Ectodermal cell (in vitro differentiated cells): Measurements from ENCODE around the gene SLC28A1.

ENCODE experiments used
- H3K27ac ChIP-seq: 2 replicates; pipeline ENCODE4 v1.7.0; 2013; ENCODE audit warnings: mild to moderate bottlenecking, low read depth, low read length; ENCODE audit not compliant: insufficient read depth, poor library complexity, severe bottlenecking
- H3K27me3 ChIP-seq: 2 replicates; pipeline ENCODE4 v1.7.0; 2013; ENCODE audit warnings: mild to moderate bottlenecking, low read length; ENCODE audit not compliant: insufficient read depth, control insufficient read depth, poor library complexity, severe bottlenecking
- H3K36me3 ChIP-seq: one replicate; pipeline ENCODE4 v1.7.0; 2013; ENCODE audit warnings: low read length; ENCODE audit not compliant: control insufficient read depth, insufficient read depth
- H3K4me1 ChIP-seq: one replicate; pipeline ENCODE4 v1.7.0; 2013; ENCODE audit warnings: low read length; ENCODE audit not compliant: control insufficient read depth, insufficient read depth
- H3K4me3 ChIP-seq: 2 replicates; pipeline ENCODE4 v1.7.0; 2013; ENCODE audit warnings: low read depth, low read length, control low read depth; ENCODE audit not compliant: insufficient read depth
- H3K9me3 ChIP-seq: 2 replicates; pipeline ENCODE4 v1.7.0; 2013; ENCODE audit warnings: mild to moderate bottlenecking, low read length, moderate library complexity; ENCODE audit not compliant: control insufficient read depth
- WGBS, 2 experiments: methylation state at CpG; one replicate each; pipeline ENCODE4 v1.1.7; 2013; ENCODE audit warnings: missing lambda C conversion rate in 2 of 2; 5-methylcytosine and 5-hydroxymethylcytosine counted together

SLC28A1 gene

DNA sequence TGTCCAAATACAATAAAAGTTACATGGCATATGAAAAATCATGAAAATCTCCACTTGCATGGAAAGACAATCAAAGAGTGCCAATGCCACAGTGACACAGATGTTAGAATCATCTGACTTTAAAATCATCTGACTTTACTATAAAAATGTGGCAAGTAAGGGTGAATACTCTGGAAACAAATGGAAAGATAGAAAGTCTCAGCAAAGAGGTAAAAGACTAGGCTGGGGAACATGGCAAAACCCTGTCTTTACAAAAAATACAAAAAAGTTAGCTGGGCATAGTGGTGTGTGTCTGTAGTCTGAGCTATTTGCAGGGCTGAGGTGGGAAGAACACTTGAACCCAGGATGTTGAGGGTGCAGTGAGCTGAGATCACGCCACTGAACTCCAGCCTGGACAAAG is 38.2 kb upstream of the SLC28A1 start:
- WGBS, 2 experiments, result 82% methylated on average over 1 of the region's 1 CpG; no CpG with 5 or more reads in 1 of the 2 experiments
- Histone ChIP-seq H3K4me3 (no peak overlapping the region), H3K9me3 (no peaks in the 10 kb centered on the region), H3K27ac (no peak overlapping the region), H3K4me1 (no peaks in the 10 kb centered on the region), H3K36me3 (no peaks in the 10 kb centered on the region), H3K27me3 (no peaks in the 10 kb centered on the region)

DNA sequence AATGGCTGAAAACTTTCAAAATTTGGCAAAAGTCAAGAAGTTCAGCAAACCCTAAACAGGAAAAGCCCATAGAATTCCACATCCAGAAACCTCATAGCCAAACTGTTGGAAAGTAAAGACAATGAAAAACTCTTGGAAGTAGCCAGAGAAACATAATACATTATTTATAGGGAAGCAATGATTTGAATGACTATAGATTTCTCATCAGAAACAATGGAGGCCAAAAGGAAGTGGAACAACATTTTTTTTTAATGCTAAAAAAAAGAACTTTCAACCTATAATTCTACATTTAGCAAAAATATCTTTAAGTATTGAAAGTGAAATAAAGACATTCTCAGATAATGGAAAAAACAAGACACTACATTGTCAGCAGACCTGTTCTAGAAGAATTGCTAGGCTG is 37.1 kb upstream of the SLC28A1 start:
- H3K27me3 ChIP-seq, result no peaks in the 10 kb centered on the region
- H3K27ac ChIP-seq, result no peak overlapping the region
- H3K4me1 ChIP-seq, result no peaks in the 10 kb centered on the region
- H3K9me3 ChIP-seq, result no peaks in the 10 kb centered on the region
- no peaks in the 10 kb centered on the region for H3K36me3 ChIP-seq
- no peak overlapping the region for H3K4me3 ChIP-seq

DNA sequence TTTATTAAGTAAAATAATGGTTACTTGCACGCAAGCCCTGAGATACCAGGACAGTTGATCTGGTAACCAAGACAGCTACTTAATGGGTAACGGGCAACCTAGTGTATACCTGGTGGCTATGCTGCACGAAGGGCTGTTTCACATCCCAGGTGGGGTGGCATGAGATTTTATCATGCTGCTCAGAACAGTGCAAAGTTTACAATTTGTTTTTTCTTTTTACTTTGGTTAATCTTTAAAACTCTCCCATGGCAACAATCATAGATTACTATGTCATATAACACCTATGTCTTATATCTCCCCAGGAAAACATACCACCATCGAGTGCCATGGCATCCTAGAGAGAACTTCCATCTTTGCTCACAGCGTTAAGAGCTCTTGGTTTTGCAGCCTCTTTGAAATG is 32.2 kb upstream of the SLC28A1 start:
- no peaks in the 10 kb centered on the region for H3K9me3 ChIP-seq
- WGBS, 2 experiments, result 94 to 97% methylated on average over 5 of the region's 5 CpGs
- no peak overlapping the region for H3K27ac ChIP-seq
- no peaks in the 10 kb centered on the region for H3K4me1 ChIP-seq
- H3K36me3 ChIP-seq, result no peaks in the 10 kb centered on the region
- no peak overlapping the region for H3K4me3 ChIP-seq
- H3K27me3 ChIP-seq, result no peaks in the 10 kb centered on the region

DNA sequence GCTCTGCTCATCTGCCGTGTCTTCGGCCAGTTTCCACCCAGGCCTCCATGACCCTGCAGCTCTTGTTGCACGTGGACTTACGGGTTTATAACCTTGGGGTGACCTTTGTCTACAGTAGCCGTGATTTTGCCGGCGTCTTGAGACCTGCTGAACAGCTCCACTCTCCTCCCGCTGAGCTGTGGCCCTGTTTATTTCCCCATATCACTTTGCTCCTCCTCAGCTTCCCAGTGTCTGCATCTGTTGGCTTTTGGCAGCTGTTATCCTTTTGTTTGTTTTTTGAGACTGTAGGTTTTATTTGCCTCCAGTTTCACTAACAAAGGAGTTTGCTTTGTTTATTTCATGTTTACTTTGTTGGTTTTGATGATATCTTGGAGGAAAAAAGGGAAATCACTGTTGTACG is 29.3 kb upstream of the SLC28A1 start:
- no peak overlapping the region for H3K27ac ChIP-seq
- no peaks in the 10 kb centered on the region for H3K27me3 ChIP-seq
- H3K4me1 ChIP-seq, result no peaks in the 10 kb centered on the region
- H3K9me3 ChIP-seq, result no peaks in the 10 kb centered on the region
- no peaks in the 10 kb centered on the region for H3K36me3 ChIP-seq
- 92 to 94% methylated on average over 9 of the region's 9 CpGs for WGBS, 2 experiments
- no peak overlapping the region for H3K4me3 ChIP-seq

DNA sequence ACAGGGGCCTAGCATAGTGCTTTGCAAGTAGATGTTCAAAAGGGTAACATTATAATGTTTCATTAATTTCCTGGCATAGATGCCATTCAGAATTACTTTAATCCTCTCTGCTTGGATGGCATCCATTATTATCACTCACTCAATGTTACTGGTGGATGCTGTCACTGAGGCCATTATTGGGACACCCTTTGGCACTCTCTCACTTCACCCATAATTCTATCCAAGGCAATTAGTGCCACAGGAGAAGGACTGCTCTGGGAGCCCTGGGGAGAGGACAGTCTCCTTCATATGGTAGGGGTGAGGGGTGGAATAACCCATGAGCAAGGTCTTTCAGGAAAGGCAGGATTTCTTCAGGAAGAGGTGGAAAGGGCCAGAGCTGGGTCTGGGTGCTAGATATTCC is 28.7 kb upstream of the SLC28A1 start:
- no peaks in the 10 kb centered on the region for H3K4me1 ChIP-seq
- no peaks in the 10 kb centered on the region for H3K36me3 ChIP-seq
- no peak overlapping the region for H3K4me3 ChIP-seq
- no peak overlapping the region for H3K27ac ChIP-seq
- no peaks in the 10 kb centered on the region for H3K27me3 ChIP-seq
- no peaks in the 10 kb centered on the region for H3K9me3 ChIP-seq

DNA sequence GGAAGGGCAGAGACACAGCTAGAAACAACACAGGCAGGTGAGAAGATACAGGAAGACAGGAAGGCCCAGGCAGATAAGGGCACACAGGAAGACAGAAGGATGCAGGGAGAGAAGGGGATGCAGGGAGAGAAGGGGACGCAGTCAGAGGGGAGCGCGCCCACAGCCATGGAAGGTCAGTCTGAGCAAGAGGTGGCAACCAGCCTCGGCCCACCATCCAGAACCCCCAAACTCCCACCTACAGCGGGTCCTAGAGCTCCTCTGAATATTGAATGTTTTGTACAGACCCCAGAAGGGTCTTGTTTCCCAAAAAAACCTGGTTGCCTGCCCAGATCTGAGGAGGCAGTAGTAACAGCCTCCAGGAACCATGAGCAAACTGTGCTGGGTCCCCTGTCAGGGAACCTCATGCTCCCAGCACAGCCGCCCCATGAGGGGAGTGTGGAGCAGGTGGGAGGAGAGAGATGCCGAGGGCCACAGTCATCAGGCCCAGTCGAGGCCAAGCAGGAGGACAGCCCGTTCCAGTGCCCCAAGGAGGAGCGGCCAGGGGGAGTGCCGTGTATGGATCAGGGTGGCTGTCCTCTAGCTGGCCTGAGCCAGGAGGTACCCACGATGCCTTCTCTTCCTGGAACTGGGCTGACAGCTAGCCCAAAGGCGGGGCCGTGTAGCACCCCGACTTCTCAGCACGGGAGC is 27.6 kb upstream of the SLC28A1 start:
- no peaks in the 10 kb centered on the region for H3K4me1 ChIP-seq
- no peaks in the 10 kb centered on the region for H3K9me3 ChIP-seq
- no peaks in the 10 kb centered on the region for H3K36me3 ChIP-seq
- no peaks in the 10 kb centered on the region for H3K27me3 ChIP-seq
- WGBS, 2 experiments, result 93 to 94% methylated on average over 16 of the region's 16 CpGs
- H3K27ac ChIP-seq, result no peak overlapping the region
- no peak overlapping the region for H3K4me3 ChIP-seq

DNA sequence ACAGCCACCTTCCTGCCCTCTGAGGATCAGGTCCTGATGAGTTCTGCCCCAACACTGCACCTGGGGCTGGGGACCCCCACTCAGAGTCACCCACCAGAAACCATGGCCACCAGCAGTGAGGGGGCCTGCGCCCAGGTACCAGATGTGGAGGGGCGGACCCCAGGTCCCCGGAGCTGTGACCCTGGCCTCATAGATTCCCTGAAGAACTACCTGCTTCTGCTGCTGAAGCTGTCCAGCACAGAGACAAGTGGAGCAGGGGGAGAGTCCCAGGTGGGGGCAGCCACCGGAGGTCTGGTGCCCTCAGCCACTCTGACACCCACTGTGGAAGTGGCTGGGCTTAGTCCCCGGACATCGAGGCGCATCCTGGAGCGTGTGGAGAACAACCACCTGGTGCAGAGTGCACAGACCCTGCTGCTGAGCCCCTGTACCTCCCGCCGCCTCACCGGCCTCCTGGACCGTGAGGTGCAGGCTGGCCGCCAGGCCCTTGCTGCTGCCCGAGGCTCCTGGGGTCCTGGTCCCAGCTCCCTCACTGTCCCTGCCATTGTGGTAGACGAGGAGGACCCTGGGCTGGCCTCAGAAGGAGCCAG is 27.0 kb upstream of the SLC28A1 start:
- Histone ChIP-seq H3K36me3 (no peaks in the 10 kb centered on the region), H3K9me3 (no peaks in the 10 kb centered on the region), H3K27ac (no peak overlapping the region), H3K27me3 (no peaks in the 10 kb centered on the region), H3K4me3 (no peak overlapping the region), H3K4me1 (no peaks in the 10 kb centered on the region)
- WGBS, 2 experiments, result 96% methylated on average over 15 of the region's 15 CpGs

DNA sequence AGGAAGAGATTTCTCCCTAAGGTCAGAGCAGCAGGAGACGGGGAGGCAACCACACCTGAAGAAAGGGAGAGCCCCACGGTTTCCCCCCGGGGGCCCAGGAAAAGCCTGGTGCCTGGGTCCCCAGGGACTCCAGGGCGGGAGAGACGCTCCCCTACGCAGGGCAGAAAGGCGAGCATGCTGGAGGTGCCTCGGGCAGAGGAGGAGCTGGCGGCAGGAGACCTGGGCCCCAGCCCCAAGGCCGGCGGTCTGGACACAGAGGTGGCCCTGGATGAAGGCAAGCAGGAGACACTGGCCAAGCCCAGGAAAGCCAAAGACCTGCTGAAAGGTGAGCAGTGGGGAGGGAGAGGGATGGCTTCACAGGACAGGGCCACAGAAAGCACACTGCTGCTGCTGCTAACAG is 26.2 kb upstream of the SLC28A1 start:
- no peaks in the 10 kb centered on the region for H3K36me3 ChIP-seq
- H3K4me3 ChIP-seq, result no peak overlapping the region
- H3K4me1 ChIP-seq, result no peaks in the 10 kb centered on the region
- H3K27me3 ChIP-seq, result no peaks in the 10 kb centered on the region
- H3K9me3 ChIP-seq, result no peaks in the 10 kb centered on the region
- 92 to 95% methylated on average over 11 of the region's 11 CpGs for WGBS, 2 experiments
- no peak overlapping the region for H3K27ac ChIP-seq

DNA sequence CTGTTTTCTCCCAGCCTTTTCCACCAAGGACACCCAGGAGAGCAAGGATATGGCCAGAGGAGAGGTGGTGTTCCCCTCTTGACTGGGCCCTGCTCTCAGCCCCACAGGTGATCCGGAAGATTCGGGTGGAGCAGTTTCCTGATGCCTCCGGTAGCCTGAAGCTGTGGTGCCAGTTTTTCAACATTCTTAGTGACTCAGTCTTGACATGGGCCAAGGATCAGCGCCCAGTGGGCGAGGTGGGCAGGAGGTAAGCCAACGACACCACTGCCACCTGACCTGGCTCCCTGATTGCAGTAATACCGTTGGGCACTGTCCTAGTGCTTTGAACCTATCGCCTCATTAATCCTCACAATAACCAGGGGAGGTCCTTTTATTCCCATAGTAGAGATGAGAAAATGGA is 25.3 kb upstream of the SLC28A1 start:
- WGBS, 2 experiments, result 94 to 95% methylated on average over 8 of the region's 8 CpGs
- no peaks in the 10 kb centered on the region for H3K27me3 ChIP-seq
- no peak overlapping the region for H3K4me3 ChIP-seq
- H3K27ac ChIP-seq, result no peak overlapping the region
- no peaks in the 10 kb centered on the region for H3K4me1 ChIP-seq
- H3K36me3 ChIP-seq, result no peaks in the 10 kb centered on the region
- no peaks in the 10 kb centered on the region for H3K9me3 ChIP-seq

DNA sequence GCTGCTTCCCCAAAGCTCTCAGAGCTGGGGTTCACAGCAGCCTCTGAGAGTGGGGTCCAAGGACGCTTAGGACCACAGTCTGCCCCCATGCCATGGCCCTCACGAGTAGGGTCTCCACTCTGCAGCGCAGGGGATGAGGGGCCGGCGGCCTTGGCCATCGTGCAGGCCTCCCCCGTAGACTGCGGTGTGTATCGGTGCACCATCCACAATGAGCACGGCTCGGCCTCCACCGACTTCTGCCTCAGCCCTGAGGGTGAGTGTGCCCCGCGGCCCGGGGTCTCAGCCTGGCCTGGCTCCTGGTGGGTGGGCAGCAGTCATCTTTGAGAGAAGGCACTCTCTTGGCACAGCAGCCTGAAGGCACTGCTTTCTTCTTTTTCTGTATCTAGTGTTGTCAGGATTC is 24.8 kb upstream of the SLC28A1 start:
- Histone ChIP-seq H3K27ac (no peak overlapping the region), H3K9me3 (no peaks in the 10 kb centered on the region), H3K36me3 (no peaks in the 10 kb centered on the region), H3K4me3 (no peak overlapping the region), H3K27me3 (no peaks in the 10 kb centered on the region), H3K4me1 (no peaks in the 10 kb centered on the region)
- WGBS, 2 experiments, result 96 to 97% methylated on average over 15 of the region's 15 CpGs

DNA sequence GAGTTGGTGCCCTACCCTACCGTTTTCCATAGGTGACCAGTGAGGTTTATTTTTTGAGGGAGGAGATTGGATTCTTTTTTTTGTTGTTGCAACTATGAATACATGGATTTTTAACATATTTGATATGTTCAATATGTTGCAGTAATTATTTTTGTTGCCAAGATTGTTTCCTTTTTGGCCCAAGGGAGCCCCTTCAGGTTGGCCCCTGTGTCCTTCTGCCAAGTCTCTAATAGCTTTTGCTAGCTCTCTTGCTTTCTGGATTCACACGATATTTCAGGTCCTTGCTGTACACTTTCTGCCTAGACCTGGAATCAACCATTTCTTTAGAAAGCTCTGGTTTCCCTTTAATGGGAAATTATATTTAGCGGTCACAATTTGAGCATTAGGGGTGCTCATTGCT is 22.7 kb upstream of the SLC28A1 start:
- Histone ChIP-seq H3K36me3 (no peaks in the 10 kb centered on the region), H3K27me3 (no peaks in the 10 kb centered on the region), H3K27ac (no peak overlapping the region), H3K4me3 (no peak overlapping the region), H3K4me1 (no peaks in the 10 kb centered on the region), H3K9me3 (no peaks in the 10 kb centered on the region)
- WGBS, 2 experiments, result 92 to 97% methylated on average over 3 of the region's 3 CpGs
